DMS 273 (cell line): ENCODE measurements around the gene TRMO.

Experiments
- DNase-seq: peaks from one replicate; lab custom pipeline; 2025; ENCODE audit not compliant: unreplicated experiment; lab: John Stamatoyannopoulos, UW

Gene TRMO

DNA sequence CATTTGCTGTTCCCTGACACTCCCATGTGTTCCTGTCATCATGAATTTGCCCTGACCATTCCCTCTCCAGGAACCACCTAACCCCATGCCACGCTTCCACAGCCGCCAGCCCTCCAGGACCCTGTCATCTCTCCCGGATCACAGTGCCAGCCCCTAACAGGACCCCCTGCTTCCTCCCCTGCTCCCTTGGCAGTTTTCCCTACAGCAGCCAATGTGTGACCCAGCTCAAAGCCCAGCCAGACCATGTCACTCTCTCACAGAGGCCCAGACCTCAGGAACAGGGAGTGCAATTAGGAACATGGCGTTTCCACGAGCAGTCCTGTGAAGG is 61.2 kb downstream of the TRMO start:
- no peak for DNase-seq

DNA sequence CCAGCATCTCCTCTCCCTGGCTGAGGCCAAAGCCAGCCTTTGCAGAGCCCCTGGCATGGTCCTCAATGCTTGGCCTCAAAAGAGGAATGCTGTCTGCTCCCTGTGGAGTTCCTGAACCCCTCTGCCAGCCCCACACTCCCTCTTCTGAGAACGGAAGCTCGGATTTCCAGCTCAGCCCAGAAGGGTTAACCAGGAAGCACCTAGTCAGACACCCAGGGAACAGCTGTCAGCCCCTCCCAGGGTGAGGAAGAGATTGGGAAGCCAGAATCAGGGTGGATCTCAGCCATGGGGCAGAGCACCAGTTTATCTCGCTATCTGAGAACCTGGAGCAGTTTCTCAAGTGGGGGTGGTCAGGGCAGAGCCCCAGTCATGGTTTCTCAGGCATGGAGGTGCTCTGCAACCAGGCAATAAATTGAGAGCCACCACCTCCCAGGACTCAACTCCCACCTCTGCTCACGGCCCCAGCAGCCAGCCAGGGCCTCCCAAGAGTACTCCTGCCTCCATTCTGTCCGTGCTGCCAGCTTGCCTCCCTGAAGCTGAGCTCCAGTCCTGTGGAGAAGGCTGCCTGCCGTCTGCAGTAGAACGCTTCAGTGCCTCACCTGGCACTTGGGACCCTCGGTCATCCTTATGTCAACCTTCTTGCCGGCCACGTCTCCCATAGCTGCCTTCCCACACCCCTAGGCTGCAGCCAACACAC is 61.7 kb downstream of the TRMO start:
- DNase-seq, result peak; percentile 37

DNA sequence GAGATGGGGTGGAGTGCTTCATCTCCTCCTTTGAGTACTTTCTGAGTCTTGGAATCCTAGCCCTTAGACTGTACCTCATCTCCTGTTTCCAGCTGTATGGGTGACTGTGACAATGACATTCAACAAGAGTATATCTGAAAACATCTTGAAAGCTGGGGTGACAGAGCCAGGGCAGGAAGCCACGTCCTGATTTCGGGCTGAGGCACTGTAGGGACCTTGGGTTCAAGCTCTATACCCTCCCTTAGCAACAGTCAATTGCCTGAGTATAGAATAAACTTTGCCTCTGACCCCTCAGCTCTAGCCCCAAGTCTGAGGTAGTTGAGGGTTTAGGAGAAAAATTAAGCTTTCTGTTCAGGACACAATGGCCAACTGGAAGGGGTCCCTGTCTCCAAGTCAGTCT is 63.0 kb downstream of the TRMO start:
- no peak for DNase-seq

DNA sequence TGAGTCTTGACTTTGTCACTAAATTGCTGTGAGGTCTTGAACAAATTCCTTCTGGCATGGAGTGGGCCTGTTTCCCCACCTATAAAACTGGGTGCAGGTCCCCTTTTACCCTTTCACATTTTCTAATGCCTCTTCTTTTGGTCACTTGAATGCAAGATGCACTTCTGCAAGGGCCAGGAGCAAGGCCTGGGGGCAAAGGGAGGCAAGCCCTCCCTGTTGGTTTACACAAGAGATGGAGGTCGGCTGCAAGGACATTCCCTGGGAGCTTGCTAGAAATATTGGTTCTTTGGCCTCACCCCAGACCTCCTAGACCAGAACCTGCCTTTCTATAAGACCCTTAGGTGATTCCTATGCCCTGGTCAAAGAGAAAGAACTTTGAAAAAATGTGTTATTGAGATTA is 63.5 kb downstream of the TRMO start:
- no peak for DNase-seq

DNA sequence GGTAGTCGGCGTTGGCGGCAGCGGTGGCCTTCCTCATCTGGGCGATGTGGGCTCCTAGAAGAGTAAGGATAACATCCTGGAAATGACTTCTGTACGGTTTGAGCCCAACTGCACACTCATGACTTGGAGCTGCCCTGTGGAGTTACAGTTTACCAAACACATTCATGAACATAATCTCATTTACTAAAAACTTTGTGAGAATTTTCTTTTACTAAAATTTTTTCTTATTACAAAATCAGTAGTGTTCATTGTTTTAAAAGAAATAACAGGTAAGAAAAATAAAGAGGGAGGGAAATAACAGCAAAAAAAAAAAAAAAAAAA is 63.9 kb downstream of the TRMO start:
- DNase-seq, result no peak

DNA sequence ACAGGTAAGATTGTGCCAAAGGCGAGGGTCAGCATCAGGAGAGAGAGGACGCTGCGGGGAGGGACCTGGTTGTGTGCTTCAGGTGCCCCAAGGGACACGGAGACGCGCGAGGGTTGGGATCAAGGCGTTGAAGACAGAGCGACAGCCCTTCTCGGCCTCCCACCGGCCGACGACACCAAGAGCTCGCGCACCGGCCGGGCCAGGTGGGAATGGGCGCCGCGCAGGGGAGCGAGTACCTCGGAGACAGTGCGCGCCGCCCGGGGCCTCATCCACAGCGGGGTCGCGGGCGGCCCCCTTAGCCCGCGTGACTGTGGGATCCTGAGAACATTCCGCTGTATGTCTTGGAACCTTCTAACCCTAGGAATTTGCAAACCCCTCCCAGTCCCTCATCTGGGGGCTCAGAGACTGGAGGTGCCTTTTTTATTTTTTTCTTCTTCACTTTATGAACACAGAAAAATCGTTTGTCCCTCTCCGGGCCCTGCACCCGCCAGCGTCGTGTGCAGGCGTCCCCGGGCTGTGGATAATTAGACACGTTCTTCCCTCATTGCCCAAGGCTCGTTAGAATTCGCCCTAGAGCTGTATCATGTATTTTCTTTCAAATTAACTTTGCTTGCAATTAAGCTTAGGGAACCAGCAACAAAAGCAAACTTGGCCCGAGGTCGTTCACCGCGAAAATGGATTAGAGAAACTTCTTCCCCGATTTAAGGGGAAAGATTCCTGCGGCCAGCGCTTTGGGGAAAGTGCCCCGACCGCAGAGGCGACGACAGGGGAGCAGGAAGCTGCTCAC is 64.5 kb downstream of the TRMO start:
- no peak for DNase-seq

DNA sequence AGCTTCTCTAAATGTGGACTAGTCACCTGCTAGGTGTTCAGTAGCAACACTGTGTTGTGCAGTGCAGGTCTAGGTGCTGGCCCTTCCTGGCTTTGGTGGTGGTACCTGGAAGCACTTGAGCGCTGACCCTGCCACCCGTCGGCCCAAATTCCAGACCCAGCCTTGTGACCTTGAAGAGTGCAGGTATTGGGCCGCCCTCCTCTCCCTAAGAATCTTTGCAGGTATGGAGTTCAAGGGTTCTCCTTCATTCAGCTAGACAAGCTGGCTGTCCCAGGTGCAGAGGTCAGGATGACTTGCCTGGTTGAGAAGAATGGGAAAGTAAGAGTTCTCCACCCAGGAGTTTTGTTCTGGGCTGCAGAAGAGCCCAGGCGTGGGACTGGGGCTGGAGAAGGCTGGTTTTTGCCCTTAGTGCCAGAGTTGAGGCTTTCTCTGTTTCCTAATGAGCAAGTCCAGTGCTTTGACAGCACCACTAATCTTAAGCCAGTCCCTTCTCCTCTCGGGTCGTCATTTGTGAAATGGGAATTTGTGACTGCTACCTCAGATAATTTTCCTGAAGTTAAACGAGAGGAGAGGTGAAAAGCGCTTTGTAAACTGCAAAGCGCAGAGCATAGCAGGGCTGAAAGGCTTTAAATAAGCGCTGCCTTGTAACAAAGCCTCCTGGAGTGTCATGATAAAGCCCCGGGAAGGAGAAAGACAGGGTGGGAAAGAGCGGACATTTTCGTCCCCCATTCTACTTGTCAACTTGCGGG is 65.3 kb downstream of the TRMO start:
- no peak for DNase-seq

DNA sequence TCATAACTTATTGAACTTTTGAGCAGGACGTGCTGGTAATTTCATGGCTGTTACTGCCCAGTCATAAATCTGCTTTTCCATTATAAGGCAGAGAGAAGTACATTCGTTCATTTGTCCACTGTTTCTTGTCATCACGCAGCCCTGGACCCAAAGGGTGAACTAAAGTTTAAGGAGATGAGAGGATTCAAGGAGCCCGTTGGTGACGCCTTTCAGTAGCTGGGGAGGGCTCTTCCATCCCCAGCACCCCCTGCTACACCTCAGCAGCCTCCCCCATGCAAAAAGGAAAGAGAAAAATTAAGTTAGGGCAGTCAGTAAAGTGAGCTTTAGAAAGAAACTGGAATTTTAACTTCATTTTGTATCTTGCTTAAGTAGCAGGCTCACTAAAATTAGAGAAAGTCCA is 66.4 kb downstream of the TRMO start:
- no peak for DNase-seq

DNA sequence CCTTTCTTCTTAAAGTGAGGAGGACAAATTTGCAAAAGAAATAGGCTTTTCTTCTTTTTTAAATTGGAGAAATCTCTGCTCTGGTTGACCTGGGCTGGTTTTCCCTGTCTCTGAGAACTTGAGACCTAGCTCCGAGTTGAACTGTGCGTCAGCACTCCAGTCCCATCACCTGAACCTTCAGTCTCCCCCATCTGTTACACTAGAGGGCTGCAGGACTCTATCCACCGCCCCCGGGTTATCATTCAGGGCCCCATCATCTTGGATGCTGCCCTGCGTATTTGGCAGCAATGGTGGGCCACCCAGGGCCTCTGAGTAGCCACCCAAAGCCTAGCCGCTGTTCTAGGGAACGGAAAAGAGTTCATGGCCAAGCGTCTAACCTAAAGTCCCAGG is 66.8 kb downstream of the TRMO start:
- no peak for DNase-seq

DNA sequence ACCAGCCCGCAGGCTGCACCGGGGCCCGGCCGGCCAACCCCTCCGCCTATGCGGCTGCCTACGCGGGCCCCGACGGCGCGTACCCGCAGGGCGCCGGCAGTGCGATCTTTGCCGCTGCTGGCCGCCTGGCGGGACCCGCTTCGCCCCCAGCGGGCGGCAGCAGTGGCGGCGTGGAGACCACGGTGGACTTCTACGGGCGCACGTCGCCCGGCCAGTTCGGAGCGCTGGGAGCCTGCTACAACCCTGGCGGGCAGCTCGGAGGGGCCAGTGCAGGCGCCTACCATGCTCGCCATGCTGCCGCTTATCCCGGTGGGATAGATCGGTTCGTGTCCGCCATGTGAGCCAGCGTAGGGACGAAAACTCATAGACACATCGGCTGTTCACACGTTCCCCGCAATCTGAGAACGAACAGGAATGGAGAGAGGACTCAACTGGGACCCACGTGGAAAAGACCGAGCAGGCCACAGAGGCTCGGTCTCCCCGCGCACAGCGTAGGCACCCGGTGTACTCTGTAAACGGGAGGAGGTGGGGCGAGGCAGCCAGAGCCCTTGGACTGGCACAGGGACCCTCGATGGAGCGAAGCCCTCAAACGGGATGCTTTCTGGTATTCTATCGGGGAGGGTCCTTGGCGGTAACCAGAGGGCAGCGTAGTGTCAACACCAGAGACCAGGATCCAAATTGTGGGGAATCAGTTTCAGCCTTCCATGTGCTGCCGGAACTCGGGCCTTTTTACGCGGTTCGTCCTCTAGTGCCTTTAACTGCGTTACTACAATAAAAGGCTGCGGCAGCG is 67.4 kb downstream of the TRMO start:
- no peak for DNase-seq
